ENCODE measurements around the gene CNTNAP1. TPM values are rescaled to one million over a fixed set of nuclear protein-coding genes. Genes with fewer than 3 reads are reported as not detected.
A peak's percentile ranks its signal among the peaks of the same experiment; 100 is the strongest.

Gene CNTNAP1
- total RNA-seq, 1 experiment from 2014 or later: 6.4 TPM

- Histone ChIP-seq H4K20me1 (ENCODE audit: insufficient read depth) (no peaks in the 10 kb centered on the region), H3K9me3 (ENCODE audit: control insufficient read depth in 1 of 2, insufficient read depth in 1 of 2, low read depth in 1 of 2, low read length in 2 of 2) (no peaks in the 10 kb centered on the region), H3K27me3 (ENCODE audit: insufficient read depth, low read length) (no peaks in the 10 kb centered on the region), H3K4me3 (replicated peaks in 1 of 2; ENCODE audit: low read depth in 1 of 2, low read length in 2 of 2) (no peak overlapping the region), H3K9me2 (ENCODE audit: insufficient read depth) (no peaks in the 10 kb centered on the region), H3K79me2 (ENCODE audit: insufficient read depth, low read length) (no peaks in the 10 kb centered on the region), H3K4me1 (ENCODE audit: control insufficient read depth in 1 of 2, insufficient read depth in 2 of 2, low read length in 2 of 2) (no peaks in the 10 kb centered on the region), H3K36me3 (ENCODE audit: control insufficient read depth in 1 of 2, insufficient read depth in 2 of 2, low read length in 2 of 2) (peaks cover 40 to 55% of the 10 kb centered on the region in 2 experiments), H3K9ac (ENCODE audit: low read length) (no peak overlapping the region), H3K27ac (ENCODE audit: low read depth, low read length) (no peak overlapping the region), H3K4me2 (ENCODE audit: low read length) (no peak overlapping the region), H2AFZ (ENCODE audit: low read depth, low read length, poor library complexity, severe bottlenecking) (no peak overlapping the region)
- no TSS peak for BruUV-seq (replicated peaks)
- DNase-seq (ENCODE audit: low read depth, low spot score): no peak
- TF ChIP-seq ZFX (IDR thresholded peaks at IDR 0.05): no peak
- no peak for TF ChIP-seq MAX (IDR thresholded peaks at IDR 0.05)
- intact Hi-C loops (cut with micrococcal nuclease): no loop called here
- ChIA-PET POLR2A (no interaction called here), CTCF (no interaction called here), RAD21 (ENCODE audit: low non-redundant PET in 1 of 2, low total read pairs in 2 of 2, uncharacterized antibody in 2 of 2, unreplicated experiment in 2 of 2) (no interaction called here)
- ATAC-seq: no peak
These were observed 27.2 kb downstream of the CNTNAP1 start for GRCh38 chr17:42709561-42709960.

GRCh38 chr17:42720996-42721583 lies 38.8 kb downstream of the CNTNAP1 start:
- H3K9ac ChIP-seq (ENCODE audit: low read length): no peak overlapping the region
- no peaks in the 10 kb centered on the region for H3K9me2 ChIP-seq (ENCODE audit: insufficient read depth)
- TF ChIP-seq SP1 (IDR thresholded peaks at IDR 0.05; ENCODE audit: low read depth): no peak
- peak; percentile 78 for TF ChIP-seq RAD21 (IDR thresholded peaks at IDR 0.05; ENCODE audit: low read depth)
- TF ChIP-seq, protein P1, sequence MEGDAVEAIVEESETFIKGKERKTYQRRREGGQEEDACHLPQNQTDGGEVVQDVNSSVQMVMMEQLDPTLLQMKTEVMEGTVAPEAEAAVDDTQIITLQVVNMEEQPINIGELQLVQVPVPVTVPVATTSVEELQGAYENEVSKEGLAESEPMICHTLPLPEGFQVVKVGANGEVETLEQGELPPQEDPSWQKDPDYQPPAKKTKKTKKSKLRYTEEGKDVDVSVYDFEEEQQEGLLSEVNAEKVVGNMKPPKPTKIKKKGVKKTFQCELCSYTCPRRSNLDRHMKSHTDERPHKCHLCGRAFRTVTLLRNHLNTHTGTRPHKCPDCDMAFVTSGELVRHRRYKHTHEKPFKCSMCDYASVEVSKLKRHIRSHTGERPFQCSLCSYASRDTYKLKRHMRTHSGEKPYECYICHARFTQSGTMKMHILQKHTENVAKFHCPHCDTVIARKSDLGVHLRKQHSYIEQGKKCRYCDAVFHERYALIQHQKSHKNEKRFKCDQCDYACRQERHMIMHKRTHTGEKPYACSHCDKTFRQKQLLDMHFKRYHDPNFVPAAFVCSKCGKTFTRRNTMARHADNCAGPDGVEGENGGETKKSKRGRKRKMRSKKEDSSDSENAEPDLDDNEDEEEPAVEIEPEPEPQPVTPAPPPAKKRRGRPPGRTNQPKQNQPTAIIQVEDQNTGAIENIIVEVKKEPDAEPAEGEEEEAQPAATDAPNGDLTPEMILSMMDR (IDR thresholded peaks at IDR 0.05 in 2 of 3, conservative IDR thresholded peaks at IDR 0.05 in 1 of 3; ENCODE audit: borderline replicate concordance in 1 of 3, insufficient read depth in 1 of 3, low read depth in 2 of 3, low read length in 2 of 3): peak; percentile 56 to 85 (median 72)
- no peak for TF ChIP-seq REST (IDR thresholded peaks at IDR 0.05; ENCODE audit: low read depth)
- H3K36me3 ChIP-seq (ENCODE audit: control insufficient read depth in 1 of 2, insufficient read depth in 2 of 2, low read length in 2 of 2): peaks cover 40 to 41% of the 10 kb centered on the region in 2 experiments
- H3K4me2 ChIP-seq (ENCODE audit: low read length): no peak overlapping the region
- BruUV-seq (replicated peaks): no TSS peak
- peak; percentile 88 for ATAC-seq
- intact Hi-C loops (cut with micrococcal nuclease): loop anchor here (1.0 to 5.0 kb wide), 3 partner anchors 42 to 216 kb away; partner anchors contain the start of gene BECN1
- no peak overlapping the region for H2AFZ ChIP-seq (ENCODE audit: low read depth, low read length, poor library complexity, severe bottlenecking)
- ChIA-PET POLR2A (no interaction called here), RAD21 (ENCODE audit: low non-redundant PET in 1 of 2, low total read pairs in 2 of 2, uncharacterized antibody in 2 of 2, unreplicated experiment in 2 of 2) (no interaction called here), CTCF (interaction anchor here (2.1 kb wide), 1 partner anchor 42 kb away, joined by 8 read pairs; no protein-coding TSS in a partner anchor)
- no peaks in the 10 kb centered on the region for H4K20me1 ChIP-seq (ENCODE audit: insufficient read depth)
- H3K27me3 ChIP-seq (ENCODE audit: insufficient read depth, low read length): no peaks in the 10 kb centered on the region
- DNase-seq (ENCODE audit: low read depth, low spot score): peak; percentile 46
- H3K79me2 ChIP-seq (ENCODE audit: insufficient read depth, low read length): no peaks in the 10 kb centered on the region
- no peak overlapping the region for H3K27ac ChIP-seq (ENCODE audit: low read depth, low read length)
- H3K4me3 ChIP-seq (replicated peaks in 1 of 2; ENCODE audit: low read depth in 1 of 2, low read length in 2 of 2): no peak overlapping the region
- no peaks in the 10 kb centered on the region for H3K9me3 ChIP-seq (ENCODE audit: control insufficient read depth in 1 of 2, insufficient read depth in 1 of 2, low read depth in 1 of 2, low read length in 2 of 2)
- H3K4me1 ChIP-seq (ENCODE audit: control insufficient read depth in 1 of 2, insufficient read depth in 2 of 2, low read length in 2 of 2): no peaks in the 10 kb centered on the region
